22Rv1 (cell line): ENCODE results near the gene SART1.

Experiments used
- CTCF ChIP-seq: fragments of 450-650 bp; IDR thresholded peaks from 2 replicates; pipeline ENCODE4 v1.5.1; 2017; ENCODE audit warnings: mild to moderate bottlenecking
- ZFX ChIP-seq: fragments of 450-650 bp; IDR thresholded peaks from 2 replicates; pipeline ENCODE4 v1.6.1; 2017; ENCODE audit warnings: antibody characterized with exemption, borderline replicate concordance

DNA sequence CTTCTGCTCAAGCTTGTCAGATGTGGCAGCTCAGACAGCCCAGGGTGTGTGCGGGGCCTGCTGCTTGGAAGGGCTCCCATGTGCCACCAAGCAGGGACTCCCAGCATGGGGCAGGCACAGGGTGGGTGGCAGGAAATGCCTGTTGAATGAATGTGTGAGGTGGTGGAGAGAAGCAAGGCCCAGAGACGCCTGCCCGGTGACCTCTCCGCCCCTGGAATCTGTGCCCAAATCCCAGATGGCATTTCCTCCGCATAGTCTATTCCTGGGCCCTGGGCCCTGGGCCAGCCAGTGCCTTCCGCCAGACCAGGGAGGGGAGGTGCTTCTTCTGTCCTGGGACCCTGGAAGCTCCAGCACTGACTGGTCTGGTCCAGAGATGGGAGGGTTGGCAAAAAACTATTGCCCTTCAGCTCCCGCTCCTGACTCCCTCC lies 53.9 kb downstream of the SART1 start:
- TF ChIP-seq CTCF (no peak), ZFX (no peak)
